Measurements from ENCODE around the gene GOLGA8J.
"Not testable (repeated sequence)": the region's sequence is repeated elsewhere in the genome, so short reads cannot be mapped to it uniquely, and the experiment has no call there.

The GOLGA8J gene, protein sequence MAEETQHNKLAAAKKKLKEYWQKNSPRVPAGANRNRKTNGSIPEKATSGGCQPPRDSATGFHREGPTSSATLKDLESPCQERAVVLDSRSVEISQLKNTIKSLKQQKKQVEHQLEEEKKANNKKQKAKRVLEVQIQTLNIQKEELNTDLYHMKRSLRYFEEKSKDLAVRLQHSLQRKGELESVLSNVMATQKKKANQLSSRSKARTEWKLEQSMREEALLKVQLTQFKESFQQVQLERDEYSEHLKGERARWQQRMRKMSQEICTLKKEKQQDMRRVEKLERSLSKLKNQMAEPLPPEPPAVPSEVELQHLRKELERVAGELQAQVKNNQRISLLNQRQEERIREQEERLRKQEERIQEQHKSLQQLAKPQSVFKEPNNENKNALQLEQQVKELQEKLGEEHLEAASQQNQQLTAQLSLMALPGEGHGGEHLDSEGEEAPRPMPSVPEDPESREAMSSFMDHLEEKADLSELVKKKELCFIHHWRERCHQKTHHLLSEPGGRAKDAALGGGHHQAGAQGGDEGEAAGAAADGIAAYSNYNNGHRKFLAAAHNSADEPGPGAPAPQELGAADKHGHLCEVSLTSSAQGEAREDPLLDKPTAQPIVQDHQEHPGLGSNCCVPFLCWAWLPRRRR

DNA sequence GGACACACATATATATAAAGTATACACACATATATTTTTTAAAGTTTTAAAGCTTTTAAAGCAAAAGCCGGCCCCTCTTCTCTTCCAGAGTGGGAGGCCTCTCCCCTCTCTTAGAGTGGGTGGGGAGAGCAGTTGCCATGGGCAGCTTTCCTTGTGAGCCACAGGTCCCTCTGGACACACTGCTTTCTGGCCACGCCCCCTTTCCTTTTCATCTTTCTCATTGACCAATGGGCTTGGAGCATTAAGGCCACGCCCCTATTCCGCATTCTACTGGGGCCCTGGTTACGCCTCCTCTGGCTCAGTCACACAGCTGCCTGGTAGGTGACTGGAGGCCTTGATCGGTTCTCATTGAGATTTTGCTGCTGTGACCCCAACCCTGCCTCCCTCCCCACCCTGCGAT lies at the start of gene GOLGA8J:
GOLGA8J (plus strand) TSS at position 301 of the 400 bp plus-strand sequence; CDS start at position 399, 98 bp downstream.
- DNase-seq (ENCODE audit: low spot score), result not testable (repeated sequence)

DNA sequence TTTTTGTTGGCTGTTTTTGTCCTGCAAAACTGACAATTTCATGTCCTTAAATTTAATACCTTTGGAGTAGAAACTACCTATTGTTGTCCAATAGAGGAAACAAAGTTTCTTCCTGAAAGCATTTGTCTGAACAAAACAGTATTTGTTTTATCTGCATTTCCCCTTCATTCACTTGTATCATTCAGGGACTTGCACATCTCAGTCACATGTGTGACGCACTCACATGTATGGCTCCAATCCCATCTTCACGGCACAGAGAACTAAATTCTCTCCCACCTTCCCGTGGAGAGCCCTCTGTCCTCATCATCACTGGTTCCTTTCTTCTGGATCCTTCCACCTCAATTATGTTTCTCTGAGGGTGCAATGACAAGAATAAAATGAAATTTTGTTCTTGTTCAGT lies 49.5 kb upstream of the GOLGA8J start:
- DNase-seq (ENCODE audit: low spot score), result no peak

DNA sequence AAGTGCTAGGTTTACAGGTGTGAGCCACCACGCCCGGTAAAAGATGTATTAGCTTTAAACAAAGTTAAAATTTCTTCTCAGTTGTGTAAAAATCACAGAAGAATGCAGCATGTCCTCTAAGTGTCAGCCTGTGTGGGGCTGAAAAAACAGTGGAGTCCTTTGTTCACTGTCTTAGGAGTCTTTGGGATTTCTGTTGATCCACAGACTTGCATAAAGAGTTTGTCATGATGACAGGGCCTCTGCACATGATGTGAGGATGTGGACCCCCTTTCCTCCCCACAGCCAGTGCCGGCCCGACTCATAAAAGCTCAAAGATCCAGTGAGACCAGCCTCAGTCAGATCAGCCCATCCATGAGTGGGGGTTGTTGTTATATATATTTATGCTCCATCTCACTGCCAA lies 49.0 kb upstream of the GOLGA8J start:
- no peak for DNase-seq (ENCODE audit: low spot score)

- DNase-seq (ENCODE audit: low spot score), result no peak
Measured at GRCh38 chr15:30036036-30036703, 46.6 kb upstream of the GOLGA8J start.

GRCh38 chr15:30038667-30039523 lies 43.9 kb upstream of the GOLGA8J start:
- DNase-seq (ENCODE audit: low spot score), result no peak

- DNase-seq (ENCODE audit: low spot score), result no peak
Measured at GRCh38 chr15:30041868-30042267, 40.9 kb upstream of the GOLGA8J start.

- DNase-seq (ENCODE audit: low spot score), result no peak
Measured at GRCh38 chr15:30042556-30042955, 40.2 kb upstream of the GOLGA8J start.

GRCh38 chr15:30043211-30043655 lies 39.5 kb upstream of the GOLGA8J start:
- DNase-seq (ENCODE audit: low spot score), result no peak

GRCh38 chr15:30044377-30044776 lies 38.4 kb upstream of the GOLGA8J start:
- DNase-seq (ENCODE audit: low spot score), result no peak

DNA sequence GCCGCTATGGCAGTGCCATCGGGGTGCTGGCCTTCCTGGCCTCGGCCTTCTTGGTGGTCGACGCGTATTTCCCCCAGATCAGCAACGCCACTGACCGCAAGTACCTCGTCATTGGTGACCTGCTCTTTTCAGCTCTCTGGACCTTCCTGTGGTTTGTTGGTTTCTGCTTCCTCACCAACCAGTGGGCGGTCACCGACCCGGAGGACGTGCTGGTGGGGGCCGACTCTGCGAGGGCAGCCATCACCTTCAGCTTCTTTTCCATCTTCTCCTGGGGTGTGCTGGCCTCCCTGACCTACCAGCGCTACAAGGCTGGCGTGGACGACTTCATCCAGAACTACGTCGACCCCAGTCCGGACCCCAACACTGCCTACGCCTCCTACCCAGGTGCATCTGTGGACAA lies 37.9 kb upstream of the GOLGA8J start:
- DNase-seq (ENCODE audit: low spot score), result not testable (repeated sequence)

DNA sequence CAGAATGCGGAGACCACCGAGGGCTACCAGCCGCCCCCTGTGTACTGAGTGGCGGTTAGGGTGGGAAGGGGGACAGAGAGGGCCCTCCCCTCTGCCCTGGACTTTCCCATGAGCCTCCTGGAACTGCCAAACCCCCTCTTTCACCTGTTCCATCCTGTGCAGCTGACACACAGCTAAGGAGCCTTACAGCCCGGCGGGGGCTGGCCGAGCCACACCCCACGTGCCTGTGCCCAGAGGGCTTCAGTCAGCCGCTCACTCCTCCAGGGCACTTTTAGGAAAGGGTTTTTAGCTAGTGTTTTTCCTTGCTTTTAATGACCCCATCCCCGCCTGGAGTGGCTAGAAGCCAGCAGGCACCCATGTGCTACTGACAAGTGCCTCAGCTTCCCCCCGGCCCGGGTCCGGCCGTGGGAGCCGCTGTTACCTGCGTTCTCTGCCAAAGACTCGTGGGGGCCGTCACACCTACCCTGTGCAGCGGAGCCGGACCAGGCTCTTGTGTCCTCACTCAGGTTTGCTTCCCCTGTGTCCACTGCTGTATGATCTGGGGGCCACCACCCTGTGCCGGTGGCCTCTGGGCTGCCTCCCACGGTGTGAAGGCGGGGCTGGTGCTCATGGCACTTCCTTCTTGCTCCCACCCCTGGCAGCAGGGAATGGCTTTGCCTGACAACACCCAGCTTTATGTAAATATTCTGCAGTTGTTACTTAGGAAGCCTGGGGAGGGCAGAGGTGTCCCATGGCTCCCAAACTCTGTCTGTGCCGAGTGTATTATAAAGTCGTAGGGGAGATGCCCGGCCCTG lies 37.3 kb upstream of the GOLGA8J start:
- not testable (repeated sequence) for DNase-seq (ENCODE audit: low spot score)

- DNase-seq (ENCODE audit: low spot score), result no peak
Measured at GRCh38 chr15:30046430-30046829, 36.3 kb upstream of the GOLGA8J start.

GRCh38 chr15:30055604-30056003 lies 27.2 kb upstream of the GOLGA8J start:
- no peak for DNase-seq (ENCODE audit: low spot score)

DNA sequence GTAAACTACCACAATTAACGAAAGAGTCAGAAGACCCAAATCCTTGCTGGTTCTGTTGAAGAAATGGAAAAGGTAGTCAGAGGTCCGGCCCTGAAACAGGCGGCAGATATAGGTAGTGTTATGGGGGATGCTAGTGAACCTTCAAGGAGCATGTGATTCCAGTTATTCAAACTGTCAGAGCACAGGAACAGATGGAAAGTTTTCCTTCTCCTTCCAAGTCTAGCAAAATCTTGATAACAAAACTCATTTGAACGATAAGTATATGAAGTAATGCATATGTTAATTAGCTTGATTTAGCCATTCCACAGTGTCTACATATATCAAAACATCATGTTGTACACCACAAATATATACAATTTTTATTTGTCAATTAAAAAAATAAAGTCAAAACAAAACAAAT lies 26.6 kb upstream of the GOLGA8J start:
- no peak for DNase-seq (ENCODE audit: low spot score)

DNA sequence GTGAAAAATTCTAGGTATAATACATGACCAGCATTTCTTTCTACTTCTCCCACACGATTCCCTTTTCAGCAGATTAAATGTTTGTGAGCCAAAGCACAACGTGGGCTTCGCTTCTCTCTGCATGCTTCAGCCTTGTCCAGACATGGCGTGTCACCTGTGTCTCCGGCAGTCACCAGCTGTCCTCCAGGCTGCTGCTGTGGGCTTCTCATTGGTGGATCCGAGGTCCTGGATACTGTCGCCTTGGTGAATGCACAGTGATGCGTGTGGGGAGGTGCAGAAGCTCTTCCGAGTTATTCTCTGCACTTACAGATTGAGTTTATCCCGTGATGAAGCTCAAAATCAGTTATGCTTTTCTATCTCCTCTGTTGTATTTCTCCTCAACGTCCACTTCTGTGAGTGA lies 23.0 kb upstream of the GOLGA8J start:
- DNase-seq (ENCODE audit: low spot score), result no peak

DNA sequence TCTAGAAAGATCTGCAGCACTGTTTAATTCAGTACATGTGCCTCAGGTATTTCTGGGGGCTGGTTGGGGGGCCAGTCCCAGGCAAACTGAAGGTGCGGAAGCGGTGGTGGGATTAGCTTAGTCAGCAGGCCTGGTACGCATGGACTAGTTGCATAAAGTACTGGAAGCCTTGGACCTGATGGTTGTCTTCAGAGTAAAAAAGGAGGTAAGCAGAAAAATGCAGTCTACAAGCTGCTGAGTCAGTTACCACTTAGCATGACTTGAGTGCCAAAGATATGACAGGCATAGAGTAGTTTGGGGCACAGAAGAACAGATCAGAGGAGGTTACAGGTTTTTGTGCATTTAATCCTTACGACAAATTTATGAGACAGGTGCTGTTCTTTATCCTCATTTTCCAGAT lies 19.9 kb upstream of the GOLGA8J start:
- no peak for DNase-seq (ENCODE audit: low spot score)

DNA sequence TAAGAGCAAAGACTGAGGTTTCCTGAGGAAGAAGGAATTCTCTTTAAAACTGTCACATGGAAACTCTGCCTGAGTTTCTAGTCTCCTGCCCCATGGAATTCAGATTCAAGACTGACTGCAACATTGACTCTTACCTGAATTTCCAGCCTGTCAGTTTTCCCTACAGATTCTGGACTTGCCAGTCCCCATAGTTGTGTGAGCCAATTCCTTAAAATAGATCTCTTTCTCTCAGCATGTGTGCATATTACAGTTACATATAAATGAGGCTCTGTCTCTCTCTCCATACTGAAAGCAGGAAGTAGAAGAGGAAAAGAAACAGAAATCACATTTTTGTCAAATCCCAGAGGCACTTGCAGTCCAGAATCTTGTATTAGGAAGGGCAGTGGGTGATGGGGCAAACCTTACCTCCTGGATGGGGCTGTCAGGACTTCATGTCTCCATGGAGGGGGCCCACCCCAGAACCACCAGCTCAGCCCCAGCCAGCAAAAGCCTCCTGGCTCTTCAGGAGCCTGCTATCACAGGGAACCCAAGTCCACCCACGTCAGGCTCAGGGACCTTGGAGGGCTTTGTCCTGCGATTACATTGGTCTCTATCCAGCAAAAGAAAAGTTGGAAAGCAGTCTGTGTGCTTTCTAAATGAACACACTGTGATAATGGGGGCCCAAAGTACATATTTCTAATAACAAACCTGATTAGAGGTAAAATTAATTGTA lies 18.8 kb upstream of the GOLGA8J start:
- no peak for DNase-seq (ENCODE audit: low spot score)

DNA sequence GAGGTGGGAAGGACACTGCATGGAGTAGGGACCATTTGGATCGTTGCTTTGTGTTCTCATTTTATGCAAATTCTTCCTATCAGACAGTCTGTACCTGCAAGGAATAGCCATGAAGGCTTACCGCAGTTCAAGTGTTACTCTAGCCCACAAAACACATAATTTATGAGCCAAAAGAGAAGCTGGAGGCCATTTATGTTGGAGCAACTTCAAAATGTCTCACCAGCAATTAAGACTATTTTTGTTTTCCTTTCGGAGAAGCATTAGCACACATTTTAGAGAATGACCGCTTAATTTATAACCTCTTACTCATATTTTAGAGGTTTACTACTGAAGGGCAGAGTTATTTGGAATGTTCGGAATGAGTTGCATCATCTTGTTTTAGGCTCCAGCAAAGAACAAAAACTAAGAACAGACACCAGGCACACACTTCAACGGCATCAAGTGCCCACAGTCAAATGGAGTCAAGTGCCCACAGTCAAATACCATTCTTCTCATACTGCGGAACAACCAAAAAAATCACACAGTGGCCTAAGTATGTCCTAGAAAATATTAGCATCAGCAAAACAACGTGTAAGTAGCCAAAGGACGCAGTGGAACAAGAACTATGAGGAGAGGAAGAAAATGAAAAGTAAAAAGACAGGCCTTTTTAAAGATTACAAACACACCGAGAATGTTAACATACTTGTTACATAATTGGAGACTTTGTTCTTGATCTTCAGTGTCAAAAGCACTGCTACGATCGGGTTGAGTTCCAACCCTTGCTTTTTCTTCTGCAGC lies 17.5 kb upstream of the GOLGA8J start:
- no peak for DNase-seq (ENCODE audit: low spot score)

GRCh38 chr15:30068326-30068725 lies 14.4 kb upstream of the GOLGA8J start:
- DNase-seq (ENCODE audit: low spot score), result no peak

- DNase-seq (ENCODE audit: low spot score), result no peak
Measured at GRCh38 chr15:30072630-30073029, 10.1 kb upstream of the GOLGA8J start.

Measured in hematopoietic multipotent progenitor cell treated with erythropoietin and hydrocortisone succinate and interleukin-3 and kit ligand, for 17 days (in vitro differentiated cells).